CD4-positive, alpha-beta T cell treated with Interferon alpha-2 for 1 hour (primary cell): ENCODE data around the gene ZNF460.

Source experiments
- DNase-seq, 2 donors: peaks; one replicate each; pipeline ENCODE4 v3.0.0-alpha.2; 2020 to 2022

The ZNF460 gene

DNA sequence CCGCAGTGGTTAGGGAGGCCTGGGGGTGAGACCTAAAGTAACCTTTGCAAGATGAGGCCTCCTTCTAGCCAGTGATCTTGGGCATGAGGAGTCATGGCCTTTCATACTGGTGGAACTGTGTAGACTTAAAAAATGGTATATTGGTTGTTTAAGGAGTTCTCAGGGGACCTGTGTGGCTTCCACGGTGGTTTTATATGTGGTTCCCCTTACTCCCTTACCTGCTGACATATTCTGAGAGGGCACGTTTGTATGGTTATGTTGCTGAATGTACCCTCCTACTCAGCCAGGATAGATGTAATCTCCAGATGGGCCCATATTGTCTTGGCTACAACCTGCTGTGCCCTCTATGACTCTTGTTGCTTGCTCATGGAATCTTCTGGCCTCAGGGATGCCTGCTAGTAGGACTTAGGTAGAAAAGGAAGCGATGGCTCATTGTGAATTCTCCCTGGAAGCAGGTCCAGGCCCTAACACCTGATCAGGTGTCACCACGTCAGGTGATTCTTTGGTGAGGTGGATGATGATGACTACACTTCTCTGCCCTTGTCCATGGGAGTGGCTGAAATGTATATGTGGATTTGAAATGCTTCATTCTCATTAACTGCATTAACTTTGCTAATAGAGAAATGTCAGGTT lies 1.8 kb downstream of the ZNF460 start:
- DNase-seq: peak in 1 of 2 donors; percentile 17

DNA sequence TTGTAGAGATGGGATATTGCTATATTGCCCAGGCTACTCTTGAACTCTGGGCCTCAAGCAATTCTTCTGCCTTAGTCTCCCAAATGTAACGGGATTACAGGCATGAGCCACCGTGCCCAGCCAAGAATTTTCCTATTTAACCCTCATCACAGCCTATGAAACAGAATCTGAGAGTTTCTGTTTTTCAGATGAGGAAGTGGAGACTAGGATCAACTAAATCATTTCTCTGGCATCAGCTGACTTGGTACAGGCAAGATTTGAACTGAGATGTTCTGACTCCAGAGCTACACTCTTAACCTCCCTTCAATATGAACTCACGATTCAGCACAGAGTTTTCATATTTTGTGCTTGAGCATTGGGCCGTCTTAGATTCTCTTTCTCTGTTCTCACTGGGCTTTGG lies 8.1 kb downstream of the ZNF460 start:
- no peak for DNase-seq

DNA sequence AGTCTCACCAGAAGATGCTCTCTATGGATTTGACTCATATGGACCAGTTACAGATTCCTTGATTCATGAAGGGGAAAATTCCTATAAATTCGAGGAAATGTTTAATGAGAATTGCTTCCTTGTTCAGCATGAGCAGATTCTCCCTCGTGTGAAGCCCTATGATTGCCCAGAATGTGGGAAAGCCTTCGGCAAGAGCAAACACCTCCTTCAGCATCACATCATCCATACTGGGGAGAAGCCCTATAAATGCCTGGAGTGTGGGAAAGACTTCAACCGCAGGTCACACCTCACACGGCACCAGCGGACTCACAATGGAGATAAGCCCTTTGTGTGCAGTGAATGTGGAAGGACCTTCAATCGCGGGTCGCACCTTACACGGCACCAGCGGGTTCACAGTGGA lies 10.7 kb downstream of the ZNF460 start:
- DNase-seq: no peak

GRCh38 chr19:57292547-57292946 lies 12.3 kb downstream of the ZNF460 start:
- DNase-seq: no peak

- no peak for DNase-seq
Observed at GRCh38 chr19:57293719-57294118, 13.4 kb downstream of the ZNF460 start.

- DNase-seq: no peak
Observed at GRCh38 chr19:57302020-57302465, 21.8 kb downstream of the ZNF460 start.

GRCh38 chr19:57302727-57303401 lies 22.6 kb downstream of the ZNF460 start:
- no peak for DNase-seq

- no peak for DNase-seq
Observed at GRCh38 chr19:57305056-57305455, 24.8 kb downstream of the ZNF460 start.

- DNase-seq: no peak
Observed at GRCh38 chr19:57308514-57308913, 28.2 kb downstream of the ZNF460 start.

- no peak for DNase-seq
Observed at GRCh38 chr19:57310792-57311191, 30.5 kb downstream of the ZNF460 start.

GRCh38 chr19:57314146-57314545 lies 33.9 kb downstream of the ZNF460 start:
- no peak for DNase-seq

GRCh38 chr19:57317503-57317902 lies 37.2 kb downstream of the ZNF460 start:
- DNase-seq: no peak

- no peak for DNase-seq
Observed at GRCh38 chr19:57319869-57320179, 39.5 kb downstream of the ZNF460 start.

GRCh38 chr19:57320180-57321084 lies 40.1 kb downstream of the ZNF460 start, which contains the start of gene ZNF543:
TSS of gene ZNF543 (plus strand) at chr19:57320472. CDS start at chr19:57320854, 382 bp downstream.
- peak; percentile 92 to 95 for DNase-seq

GRCh38 chr19:57321116-57321515 lies 40.8 kb downstream of the ZNF460 start:
- no peak for DNase-seq

- no peak for DNase-seq
Observed at GRCh38 chr19:57321751-57322150, 41.5 kb downstream of the ZNF460 start.

- DNase-seq: no peak
Observed at GRCh38 chr19:57324992-57325391, 44.7 kb downstream of the ZNF460 start.

- no peak for DNase-seq
Observed at GRCh38 chr19:57327993-57328392, 47.7 kb downstream of the ZNF460 start.

GRCh38 chr19:57334191-57334590 lies 53.9 kb downstream of the ZNF460 start:
- DNase-seq: no peak

GRCh38 chr19:57338877-57339276 lies 58.6 kb downstream of the ZNF460 start:
- no peak for DNase-seq

- DNase-seq: no peak
Observed at GRCh38 chr19:57342582-57342981, 62.3 kb downstream of the ZNF460 start.
